Measurements from ENCODE around the gene SAPCD1.

Gene SAPCD1

GRCh38 chr6:31760790-31761189, 1.7 kb upstream of the SAPCD1 start:
- H3K4me1 Mint-ChIP-seq (ENCODE audit: low read depth) = peaks cover 4% of the 10 kb centered on the region
- H3K4me3 Mint-ChIP-seq = no peak overlapping the region
- no peaks in the 10 kb centered on the region for H3K9me3 Mint-ChIP-seq
- no peaks in the 10 kb centered on the region for H3K27me3 Mint-ChIP-seq
- peaks cover 59% of the 10 kb centered on the region for H3K36me3 Mint-ChIP-seq (ENCODE audit: low read depth)
- no peak overlapping the region for H3K27ac Mint-ChIP-seq

DNA sequence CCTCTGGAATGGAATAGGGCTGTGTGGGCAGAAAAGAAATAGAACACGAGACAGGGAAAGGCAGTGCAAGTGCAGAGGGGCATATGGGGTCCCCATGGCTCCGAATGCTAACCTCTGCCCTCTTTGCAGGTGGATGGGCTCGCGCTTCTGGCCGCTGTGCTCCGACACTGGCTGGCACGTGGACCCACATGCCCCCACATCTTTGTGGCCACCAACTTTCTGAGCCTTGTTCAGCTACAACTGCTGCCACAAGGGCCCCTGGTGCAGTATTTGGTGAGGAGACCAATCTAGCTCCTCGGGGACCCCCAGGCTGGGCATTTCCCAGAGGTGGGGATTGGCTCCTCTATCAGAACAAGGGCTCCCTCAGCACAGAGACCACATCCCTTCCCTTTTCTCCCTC, 1.1 kb upstream of the SAPCD1 start:
- peaks cover 59% of the 10 kb centered on the region for H3K36me3 Mint-ChIP-seq (ENCODE audit: low read depth)
- no peak overlapping the region for H3K4me3 Mint-ChIP-seq
- no peaks in the 10 kb centered on the region for H3K9me3 Mint-ChIP-seq
- H3K27ac Mint-ChIP-seq = no peak overlapping the region
- no peaks in the 10 kb centered on the region for H3K27me3 Mint-ChIP-seq
- peaks cover 4% of the 10 kb centered on the region for H3K4me1 Mint-ChIP-seq (ENCODE audit: low read depth)

- H3K4me1 Mint-ChIP-seq (ENCODE audit: low read depth) = peaks cover 4% of the 10 kb centered on the region
- no peak overlapping the region for H3K4me3 Mint-ChIP-seq
- peaks cover 57% of the 10 kb centered on the region for H3K36me3 Mint-ChIP-seq (ENCODE audit: low read depth)
- H3K9me3 Mint-ChIP-seq = no peaks in the 10 kb centered on the region
- no peaks in the 10 kb centered on the region for H3K27me3 Mint-ChIP-seq
- no peak overlapping the region for H3K27ac Mint-ChIP-seq
Measured at GRCh38 chr6:31762878-31763618, 592 bp downstream of the SAPCD1 start.

- H3K27me3 Mint-ChIP-seq = no peaks in the 10 kb centered on the region
- H3K4me3 Mint-ChIP-seq = no peak overlapping the region
- H3K27ac Mint-ChIP-seq = no peak overlapping the region
- peaks cover 4% of the 10 kb centered on the region for H3K4me1 Mint-ChIP-seq (ENCODE audit: low read depth)
- peaks cover 53% of the 10 kb centered on the region for H3K36me3 Mint-ChIP-seq (ENCODE audit: low read depth)
- no peaks in the 10 kb centered on the region for H3K9me3 Mint-ChIP-seq
Measured at GRCh38 chr6:31763619-31763940, 1.1 kb downstream of the SAPCD1 start.

DNA sequence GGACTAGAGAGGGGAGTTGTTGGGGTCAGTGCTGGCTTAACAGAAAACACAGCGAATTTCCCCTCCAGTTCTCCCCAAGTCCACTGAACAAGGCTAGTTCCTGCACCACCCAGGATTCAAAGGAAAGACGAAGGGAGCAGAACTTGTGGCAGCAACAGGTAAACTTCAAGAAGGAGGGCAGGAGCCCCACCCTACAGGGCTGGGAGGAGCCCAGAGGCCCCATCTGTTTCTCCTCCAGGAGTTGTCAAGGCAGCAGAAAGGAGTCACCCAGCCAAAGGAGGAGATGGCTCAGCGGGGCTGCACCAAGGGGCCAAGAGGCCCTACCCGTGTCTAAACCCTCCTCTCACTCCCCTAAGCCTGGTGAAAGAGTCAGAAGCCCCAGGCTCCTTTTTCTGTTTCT, 1.7 kb downstream of the SAPCD1 start:
- no peaks in the 10 kb centered on the region for H3K27me3 Mint-ChIP-seq
- no peak overlapping the region for H3K4me3 Mint-ChIP-seq
- H3K27ac Mint-ChIP-seq = no peak overlapping the region
- no peaks in the 10 kb centered on the region for H3K9me3 Mint-ChIP-seq
- peaks cover 4% of the 10 kb centered on the region for H3K4me1 Mint-ChIP-seq (ENCODE audit: low read depth)
- peaks cover 47% of the 10 kb centered on the region for H3K36me3 Mint-ChIP-seq (ENCODE audit: low read depth)

- H3K36me3 Mint-ChIP-seq (ENCODE audit: low read depth) = peaks cover 34% of the 10 kb centered on the region
- no peak overlapping the region for H3K27ac Mint-ChIP-seq
- no peaks in the 10 kb centered on the region for H3K9me3 Mint-ChIP-seq
- no peaks in the 10 kb centered on the region for H3K27me3 Mint-ChIP-seq
- no peak overlapping the region for H3K4me3 Mint-ChIP-seq
- peaks cover 10% of the 10 kb centered on the region for H3K4me1 Mint-ChIP-seq (ENCODE audit: low read depth)
Measured at GRCh38 chr6:31765559-31765909, 3.1 kb downstream of the SAPCD1 start.

DNA sequence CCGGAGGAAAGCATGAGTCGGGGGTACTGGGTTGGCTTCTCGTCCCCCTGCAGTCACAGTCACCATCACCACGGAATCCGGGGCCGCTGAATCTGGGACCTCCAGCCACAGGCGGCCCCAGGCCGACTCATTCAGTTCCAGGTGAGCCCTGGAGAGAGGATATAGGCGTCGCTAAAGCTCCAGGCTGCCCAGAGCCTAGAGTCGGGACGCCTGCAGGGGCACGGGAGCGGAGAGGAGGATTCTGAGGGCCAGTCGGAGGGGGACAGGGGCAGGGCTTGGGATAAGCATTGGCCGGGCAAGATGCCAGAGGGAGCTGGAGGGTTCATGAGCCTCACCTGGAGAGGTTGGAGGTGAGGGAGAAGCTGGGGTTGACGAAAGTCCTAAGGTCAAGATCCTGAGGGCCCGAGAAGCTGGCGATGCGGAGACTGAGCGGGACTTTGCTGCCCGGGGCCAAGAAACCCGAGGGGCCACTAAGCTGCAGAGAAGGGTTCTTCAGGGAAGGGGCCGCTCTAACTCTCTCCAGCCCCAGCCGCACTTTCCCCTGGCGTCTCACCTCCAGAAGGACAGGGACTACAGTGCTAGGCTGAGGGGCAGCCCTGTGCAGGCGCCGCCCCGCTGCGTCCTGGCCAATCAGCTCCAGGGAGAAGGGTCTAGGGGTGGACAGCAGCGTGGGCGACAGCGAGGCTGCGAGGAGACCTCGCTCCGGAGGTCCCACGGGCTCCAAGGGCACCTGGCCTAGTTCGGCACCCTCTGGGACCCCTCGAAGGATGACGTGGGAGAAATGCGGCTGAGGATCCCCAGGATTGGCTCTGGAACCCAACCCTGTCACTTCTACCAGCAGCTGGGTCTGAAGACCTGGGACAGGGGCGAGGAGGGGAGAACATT, 3.7 kb downstream of the SAPCD1 start:
- peaks cover 12% of the 10 kb centered on the region for H3K4me1 Mint-ChIP-seq (ENCODE audit: low read depth)
- no peaks in the 10 kb centered on the region for H3K9me3 Mint-ChIP-seq
- no peak overlapping the region for H3K27ac Mint-ChIP-seq
- no peaks in the 10 kb centered on the region for H3K27me3 Mint-ChIP-seq
- no peak overlapping the region for H3K4me3 Mint-ChIP-seq
- peaks cover 29% of the 10 kb centered on the region for H3K36me3 Mint-ChIP-seq (ENCODE audit: low read depth)

DNA sequence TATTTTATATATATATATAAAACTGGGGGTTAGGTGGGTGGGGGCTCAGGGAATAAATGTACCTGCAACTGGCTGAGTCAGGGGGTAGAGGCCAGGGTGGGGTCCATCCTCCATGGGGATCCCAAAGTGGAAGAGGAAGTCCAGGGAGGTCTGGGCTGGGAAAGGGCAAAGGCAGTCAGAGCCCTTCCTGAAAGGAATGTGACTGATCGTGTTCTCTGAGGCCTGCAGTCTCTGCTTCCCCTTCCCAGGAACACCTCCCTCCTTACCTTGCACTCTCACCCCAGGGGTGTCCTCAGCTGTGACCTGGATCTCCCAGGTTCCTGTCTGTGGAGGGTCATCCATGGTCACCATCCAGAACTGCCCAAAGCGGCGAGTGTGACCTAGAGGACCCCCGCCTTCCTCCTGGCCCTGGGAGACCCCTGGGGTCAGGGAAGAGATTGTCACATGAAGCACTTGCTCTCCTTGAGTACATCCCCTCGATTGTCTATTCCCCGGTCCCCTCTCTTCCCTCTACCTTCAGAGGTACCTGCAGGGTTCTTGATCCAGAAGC, 4.7 kb downstream of the SAPCD1 start:
- peaks cover 21% of the 10 kb centered on the region for H3K4me1 Mint-ChIP-seq (ENCODE audit: low read depth)
- H3K36me3 Mint-ChIP-seq (ENCODE audit: low read depth) = peaks cover 27% of the 10 kb centered on the region
- no peaks in the 10 kb centered on the region for H3K9me3 Mint-ChIP-seq
- H3K27me3 Mint-ChIP-seq = no peaks in the 10 kb centered on the region
- H3K4me3 Mint-ChIP-seq = no peak overlapping the region
- H3K27ac Mint-ChIP-seq = no peak overlapping the region

GRCh38 chr6:31768363-31769257, 6.2 kb downstream of the SAPCD1 start:
- Mint-ChIP-seq H3K4me3 (no peak overlapping the region), H3K36me3 (ENCODE audit: low read depth) (peaks cover 15% of the 10 kb centered on the region), H3K27ac (no peak overlapping the region), H3K9me3 (no peaks in the 10 kb centered on the region), H3K27me3 (no peaks in the 10 kb centered on the region), H3K4me1 (ENCODE audit: low read depth) (peaks cover 35% of the 10 kb centered on the region)

DNA sequence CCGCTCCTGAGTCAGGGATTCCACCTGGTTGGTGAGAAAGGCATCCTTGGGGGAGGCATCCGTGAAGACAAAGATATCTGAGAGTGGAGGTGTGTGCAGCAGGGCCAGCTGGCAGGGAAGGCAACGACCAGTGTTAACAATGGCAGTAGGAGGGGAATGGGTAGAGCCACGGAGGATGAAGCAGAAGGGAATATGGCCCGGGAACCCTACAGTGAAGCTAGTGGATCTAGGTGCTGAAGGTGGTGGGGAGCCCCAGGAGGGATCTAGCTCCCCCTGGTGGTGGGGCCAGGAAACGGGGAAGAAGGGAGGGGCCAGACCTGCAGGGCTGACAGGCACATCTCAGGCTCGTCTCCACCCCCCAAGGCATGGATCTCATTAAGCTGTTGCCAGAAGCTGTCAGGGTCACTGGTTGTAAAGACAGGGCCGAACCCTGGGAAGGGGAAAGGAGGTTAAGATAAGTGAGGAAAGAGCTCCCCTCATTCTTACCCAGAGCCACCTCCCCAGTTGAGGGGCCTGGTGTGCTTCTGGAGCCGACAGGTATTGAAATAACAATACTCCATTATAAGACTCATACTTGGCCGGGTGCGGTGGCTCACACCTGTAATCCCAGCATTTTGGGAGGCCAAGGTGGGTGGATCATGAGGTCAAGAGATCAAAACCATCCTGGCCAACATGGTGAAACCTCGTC, 7.4 kb downstream of the SAPCD1 start:
- Mint-ChIP-seq H3K4me3 (no peak overlapping the region), H3K9me3 (no peaks in the 10 kb centered on the region), H3K27me3 (no peaks in the 10 kb centered on the region), H3K36me3 (ENCODE audit: low read depth) (peaks cover 6% of the 10 kb centered on the region), H3K27ac (no peak overlapping the region), H3K4me1 (ENCODE audit: low read depth) (peaks cover 38% of the 10 kb centered on the region)

- H3K4me1 Mint-ChIP-seq (ENCODE audit: low read depth) = peaks cover 45% of the 10 kb centered on the region
- no peaks in the 10 kb centered on the region for H3K9me3 Mint-ChIP-seq
- H3K27me3 Mint-ChIP-seq = no peaks in the 10 kb centered on the region
- H3K36me3 Mint-ChIP-seq (ENCODE audit: low read depth) = peaks cover 5% of the 10 kb centered on the region
- H3K27ac Mint-ChIP-seq = no peak overlapping the region
- H3K4me3 Mint-ChIP-seq = no peak overlapping the region
Measured at GRCh38 chr6:31770860-31771259, 8.4 kb downstream of the SAPCD1 start.

DNA sequence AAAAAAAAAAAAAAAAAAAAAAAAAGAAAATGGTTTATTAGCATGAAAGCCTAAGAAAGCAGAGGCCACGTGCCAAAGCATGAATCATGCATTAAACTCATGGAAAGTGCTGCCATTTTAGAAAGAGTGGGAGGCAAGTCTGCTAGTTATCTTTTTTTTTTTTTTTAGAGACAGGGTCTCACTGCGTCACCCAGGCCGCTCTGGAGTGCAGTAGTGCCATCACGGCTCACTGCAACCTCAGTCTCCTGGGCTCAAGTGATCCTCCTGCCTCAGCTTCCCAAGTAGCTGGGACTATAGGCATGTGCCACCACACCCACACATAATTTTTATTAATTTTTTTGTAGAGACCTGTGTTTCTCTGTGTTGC, 9.5 kb downstream of the SAPCD1 start:
- H3K36me3 Mint-ChIP-seq (ENCODE audit: low read depth) = peaks cover 5% of the 10 kb centered on the region
- peaks cover 56% of the 10 kb centered on the region for H3K4me1 Mint-ChIP-seq (ENCODE audit: low read depth)
- H3K27me3 Mint-ChIP-seq = no peaks in the 10 kb centered on the region
- peak overlapping the region; percentile 43 for H3K4me3 Mint-ChIP-seq
- H3K9me3 Mint-ChIP-seq = no peaks in the 10 kb centered on the region
- peak overlapping the region; percentile 67 for H3K27ac Mint-ChIP-seq

DNA sequence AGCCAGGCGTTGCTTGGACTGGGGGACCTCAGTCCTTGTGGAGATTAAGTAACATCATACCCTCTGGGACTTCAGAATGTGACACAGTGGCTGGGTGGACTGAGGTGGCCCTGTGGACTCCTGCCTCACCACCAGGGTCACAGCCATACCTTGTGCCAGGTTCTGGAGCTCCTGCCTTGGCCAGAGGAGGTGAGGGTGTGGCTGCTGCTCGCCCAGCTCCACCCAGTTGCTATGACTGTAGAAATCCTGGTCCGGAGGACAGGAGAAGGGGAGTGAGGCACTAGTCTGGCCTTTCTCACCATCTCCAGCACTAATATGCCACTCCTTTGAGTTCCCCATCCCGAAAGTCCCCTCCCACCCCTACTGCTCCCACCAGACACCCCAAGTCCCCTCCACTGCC, 12.7 kb downstream of the SAPCD1 start:
- H3K27me3 Mint-ChIP-seq = no peaks in the 10 kb centered on the region
- H3K27ac Mint-ChIP-seq = no peak overlapping the region
- H3K4me3 Mint-ChIP-seq = no peak overlapping the region

More for the DNA sequence above, 12.7 kb downstream of the SAPCD1 start:
- H3K36me3 Mint-ChIP-seq (ENCODE audit: low read depth) = peaks cover 18% of the 10 kb centered on the region
- H3K9me3 Mint-ChIP-seq = no peaks in the 10 kb centered on the region
- peaks cover 61% of the 10 kb centered on the region for H3K4me1 Mint-ChIP-seq (ENCODE audit: low read depth)

Measured in stimulated activated naive CD8-positive, alpha-beta T cell treated with anti-CD3 and anti-CD28 coated beads, Interleukin-15, Interleukin-2, amounts not matched to agents 100 ng/mL and 50 ng/mL, for 24 hours (primary cell).